SK-N-MC (cell line): ENCODE measurements around the gene NDUFAF7.

ENCODE experiments used
- EZH2 ChIP-seq: fragments of 200-600 bp; sonication (generic); IDR thresholded peaks from one replicate; pipeline ENCODE4 v1.6.1; 2017; ENCODE audit warnings: antibody characterized with exemption
- POLR2AphosphoS5 ChIP-seq: IDR thresholded peaks from 2 replicates; pipeline ENCODE4 v1.6.1; 2012; ENCODE audit warnings: mild to moderate bottlenecking, low read depth, low read length, borderline replicate concordance

DNA sequence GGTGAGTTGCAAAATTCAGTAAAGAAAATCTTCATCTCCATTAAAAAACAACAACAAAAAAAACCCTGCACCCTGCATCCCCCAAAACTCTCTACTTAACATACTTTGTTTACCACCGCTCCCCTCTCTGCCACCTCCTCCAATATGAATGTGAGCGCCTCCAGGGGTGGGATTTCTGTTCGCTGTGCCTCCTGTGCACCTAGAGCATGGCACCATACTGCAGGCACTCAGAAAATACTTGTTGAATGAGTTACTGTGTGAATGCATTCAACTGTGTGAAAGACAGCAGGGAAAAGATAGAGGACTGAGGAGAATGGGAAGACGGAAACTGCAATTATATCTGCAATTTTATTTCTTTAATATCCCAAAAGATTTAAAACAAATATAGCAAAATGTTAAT lies 4.6 kb upstream of the NDUFAF7 start:
- TF ChIP-seq EZH2 (no peak), POLR2AphosphoS5 (no peak)
